Vagina (tissue), 2 donors: ENCODE results near the gene TBC1D22A. TPM values are rescaled to one million over a fixed set of nuclear protein-coding genes. Genes with fewer than 3 reads are reported as not detected.

ENCODE experiments used
- DNase-seq, 2 donors: peaks; one replicate each; pipeline ENCODE4 v3.0.0-alpha.2; 2017; ENCODE audit errors: extremely low spot score in 2 of 2
- H3K27ac ChIP-seq: fragments of 200-600 bp; sonication (generic); one replicate; pipeline ENCODE4 v1.5.1; 2019
- H3K27me3 ChIP-seq: fragments of 200-600 bp; sonication (generic); one replicate; pipeline ENCODE4 v1.5.1; 2019
- H3K36me3 ChIP-seq, 2 donors: fragments of 200-600 bp; sonication (generic); one replicate each; pipeline ENCODE4 v1.5.1; 2017 to 2019
- H3K4me1 ChIP-seq: fragments of 200-600 bp; sonication (generic); one replicate; pipeline ENCODE4 v1.5.1; 2019
- H3K4me3 ChIP-seq, 2 donors: fragments of 200-600 bp; sonication (generic); 1 replicate in 1 of 2; 2 replicates in 1 of 2; pipeline ENCODE4 v1.5.1; 2016 to 2019
- H3K9me3 ChIP-seq: fragments of 200-600 bp; sonication (generic); one replicate; pipeline ENCODE4 v1.5.1; 2019
- CTCF ChIP-seq, 3 experiments: fragments of 450-650 bp in 2 of 3; fragments of 200-600 bp in 1 of 3; sonication (generic) in 1 of 3; IDR thresholded peaks; one replicate each; pipeline ENCODE4 v1.5.1; 2017 to 2019; ENCODE audit warnings: antibody characterized with exemption in 3 of 3, mild to moderate bottlenecking in 2 of 3, moderate library complexity in 2 of 3
- POLR2A ChIP-seq, 2 donors: fragments of 450-650 bp; IDR thresholded peaks; one replicate each; pipeline ENCODE4 v1.6.1; 2017; ENCODE audit warnings: antibody characterized with exemption in 2 of 2, mild to moderate bottlenecking in 2 of 2, moderate library complexity in 2 of 2
- POLR2AphosphoS5 ChIP-seq, 2 donors: sonication (generic); formaldehyde crosslinking; IDR thresholded peaks; one replicate each; pipeline ENCODE4 v1.9.0; 2017; ENCODE audit warnings: antibody characterized with exemption in 2 of 2, mild to moderate bottlenecking in 2 of 2, low read depth in 1 of 2; ENCODE audit not compliant: insufficient read depth in 1 of 2
- intact Hi-C: fragments of 100-400 bp; cut with DNase I; formaldehyde crosslinking; loops from one replicate; pipeline ENCODE4 v1.15.1; 2023
- total RNA-seq: library from RNA; depleted of rRNA; stranded (reverse); fragments of >200 nt; gene quantifications from one replicate; pipeline ENCODE4 v1.2.3, GENCODE V29; 2016

The TBC1D22A gene
- total RNA-seq, 1 donor from 2014 or later = 38.3 TPM

GRCh38 chr22:46914916-46915894 lies 152.8 kb downstream of the TBC1D22A start:
- DNase-seq = no peak
- Histone ChIP-seq H3K4me3 (no peak overlapping the region), H3K27ac (no peak overlapping the region), H3K36me3 (peaks cover 0 to 10% of the 10 kb centered on the region in 2 donors), H3K4me1 (no peaks in the 10 kb centered on the region), H3K27me3 (no peaks in the 10 kb centered on the region), H3K9me3 (no peaks in the 10 kb centered on the region)
- TF ChIP-seq CTCF (IDR thresholded peaks at IDR 0.05) (no peak), POLR2A (IDR thresholded peaks at IDR 0.05) (no peak), POLR2AphosphoS5 (IDR thresholded peaks at IDR 0.05; ENCODE audit: insufficient read depth in 1 of 2, low read depth in 1 of 2) (no peak)
- intact Hi-C loops = no loop called here

GRCh38 chr22:46915950-46916730 lies 153.7 kb downstream of the TBC1D22A start:
- Histone ChIP-seq H3K9me3 (no peaks in the 10 kb centered on the region), H3K27me3 (no peaks in the 10 kb centered on the region), H3K27ac (no peak overlapping the region), H3K4me1 (no peaks in the 10 kb centered on the region), H3K4me3 (no peak overlapping the region), H3K36me3 (peaks cover 0 to 10% of the 10 kb centered on the region in 2 donors)
- TF ChIP-seq CTCF (IDR thresholded peaks at IDR 0.05) (no peak), POLR2A (IDR thresholded peaks at IDR 0.05) (no peak), POLR2AphosphoS5 (IDR thresholded peaks at IDR 0.05; ENCODE audit: insufficient read depth in 1 of 2, low read depth in 1 of 2) (no peak)
- DNase-seq = no peak
- intact Hi-C loops = no loop called here

DNA sequence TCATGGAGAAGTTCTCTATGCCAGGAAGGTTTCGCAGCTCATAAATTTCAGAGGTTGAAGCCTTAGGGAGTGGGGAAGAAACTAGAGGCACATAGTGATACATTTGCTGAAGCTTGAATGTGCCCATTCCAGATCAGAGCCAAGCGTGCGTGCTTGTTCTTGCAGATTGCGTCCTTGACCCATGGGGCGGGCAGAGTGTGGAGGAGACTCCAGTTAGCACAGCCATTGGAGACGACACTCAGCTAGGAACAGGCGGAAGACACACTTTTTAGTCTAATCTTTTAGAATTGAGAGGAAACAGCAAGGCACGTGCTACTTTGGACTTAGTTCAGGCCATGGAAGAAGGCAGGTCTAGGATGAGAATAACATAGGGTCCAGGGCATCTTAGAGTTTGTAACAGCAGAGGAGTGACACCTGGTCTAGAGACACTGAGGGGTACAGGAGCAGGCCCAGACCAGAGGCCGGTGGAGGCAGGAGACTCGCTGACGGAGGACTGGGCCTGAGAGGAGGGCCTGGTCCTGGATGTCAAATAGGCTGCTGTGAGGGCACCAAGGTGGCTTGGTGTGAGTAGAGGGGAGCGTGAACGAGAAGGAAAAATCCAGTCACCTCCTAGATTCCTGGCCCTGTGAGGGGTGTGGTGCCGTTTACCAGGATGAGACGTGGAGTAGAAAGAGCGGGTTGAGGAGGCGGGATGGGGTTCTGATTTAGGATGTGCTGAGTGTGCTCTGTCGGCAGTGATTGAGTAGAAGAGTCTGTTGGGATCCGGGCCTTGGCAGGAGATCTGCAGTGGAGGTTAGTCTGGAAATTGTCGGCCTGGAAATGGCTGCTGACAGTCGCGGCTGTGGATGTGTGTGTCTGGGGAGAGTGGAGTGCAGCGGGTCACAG lies 154.7 kb downstream of the TBC1D22A start:
- no peak for TF ChIP-seq POLR2AphosphoS5 (IDR thresholded peaks at IDR 0.05; ENCODE audit: insufficient read depth in 1 of 2, low read depth in 1 of 2)
- TF ChIP-seq POLR2A (IDR thresholded peaks at IDR 0.05) = no peak
- no peak for TF ChIP-seq CTCF (IDR thresholded peaks at IDR 0.05)
- no peaks in the 10 kb centered on the region for H3K9me3 ChIP-seq
- peak in 1 of 2 donors; percentile 56 for DNase-seq
- H3K4me3 ChIP-seq = no peak overlapping the region
- intact Hi-C loops = no loop called here
- H3K27ac ChIP-seq = no peak overlapping the region
- no peaks in the 10 kb centered on the region for H3K27me3 ChIP-seq
- H3K36me3 ChIP-seq = peaks cover 0 to 10% of the 10 kb centered on the region in 2 donors
- H3K4me1 ChIP-seq = no peaks in the 10 kb centered on the region

- Histone ChIP-seq H3K4me3 (no peak overlapping the region), H3K36me3 (peaks cover 0 to 10% of the 10 kb centered on the region in 2 donors), H3K27me3 (no peaks in the 10 kb centered on the region), H3K4me1 (no peaks in the 10 kb centered on the region), H3K27ac (no peak overlapping the region), H3K9me3 (no peaks in the 10 kb centered on the region)
- no peak for DNase-seq
- no peak for TF ChIP-seq POLR2A (IDR thresholded peaks at IDR 0.05)
- TF ChIP-seq CTCF (IDR thresholded peaks at IDR 0.05) = no peak
- no peak for TF ChIP-seq POLR2AphosphoS5 (IDR thresholded peaks at IDR 0.05; ENCODE audit: insufficient read depth in 1 of 2, low read depth in 1 of 2)
- intact Hi-C loops = no loop called here
These were observed 155.3 kb downstream of the TBC1D22A start for GRCh38 chr22:46917771-46918101.
